Measurements from ENCODE around the gene IL18.
A peak's percentile ranks its signal among the peaks of the same experiment; 100 is the strongest.

GRCh38 chr11:112174789-112175598, 11.1 kb upstream of the IL18 start, which contains the start of gene BCO2:
- TF ChIP-seq CTCF (IDR thresholded peaks at IDR 0.05) (peak; percentile 59 to 82 (median 76)), POLR2A (IDR thresholded peaks at IDR 0.05) (peak in 1 of 2 donors; percentile 16)
